SW 1271 (cell line): Measurements from ENCODE around the gene UBE2E2.
A peak's percentile ranks its signal among the peaks of the same experiment; 100 is the strongest.

ENCODE experiments used
- DNase-seq, 2 experiments: peaks; one replicate each; lab custom pipeline; 2025; lab: John Stamatoyannopoulos, UW

UBE2E2 gene

DNA sequence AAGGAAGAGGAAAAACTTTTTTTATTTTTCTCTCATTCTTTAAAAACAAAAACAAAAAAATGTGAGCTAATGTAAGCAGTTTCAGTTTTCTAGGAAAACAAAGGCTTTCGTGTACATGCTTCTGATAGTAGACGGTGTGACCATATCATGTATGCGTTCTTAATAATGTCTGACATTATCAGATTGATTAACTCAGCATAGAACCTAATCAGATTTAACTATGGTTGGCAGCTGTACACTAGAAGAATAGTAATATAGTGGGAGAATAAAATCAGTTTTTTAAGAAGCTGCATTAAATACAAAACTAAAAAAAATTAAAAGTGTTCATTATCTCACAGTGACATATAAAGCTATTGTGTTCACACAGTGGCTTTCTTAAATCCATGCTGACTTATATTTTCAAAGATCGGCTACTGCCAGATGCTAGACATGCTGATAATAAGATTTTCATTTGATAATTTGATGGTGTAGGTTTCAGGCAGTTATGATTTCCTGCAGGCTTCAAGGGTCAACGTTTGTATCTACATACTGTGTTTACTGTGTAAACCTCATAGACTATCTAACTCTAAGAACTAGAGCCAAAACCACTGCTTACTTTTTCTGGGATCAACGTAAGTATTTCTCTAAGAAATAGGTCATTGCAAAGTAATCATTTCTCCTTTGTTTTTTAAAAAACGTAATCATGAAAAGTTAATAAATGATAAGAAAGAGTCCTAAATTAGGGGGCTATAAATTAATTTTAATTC is 74.0 kb downstream of the UBE2E2 start:
- no peak for DNase-seq

DNA sequence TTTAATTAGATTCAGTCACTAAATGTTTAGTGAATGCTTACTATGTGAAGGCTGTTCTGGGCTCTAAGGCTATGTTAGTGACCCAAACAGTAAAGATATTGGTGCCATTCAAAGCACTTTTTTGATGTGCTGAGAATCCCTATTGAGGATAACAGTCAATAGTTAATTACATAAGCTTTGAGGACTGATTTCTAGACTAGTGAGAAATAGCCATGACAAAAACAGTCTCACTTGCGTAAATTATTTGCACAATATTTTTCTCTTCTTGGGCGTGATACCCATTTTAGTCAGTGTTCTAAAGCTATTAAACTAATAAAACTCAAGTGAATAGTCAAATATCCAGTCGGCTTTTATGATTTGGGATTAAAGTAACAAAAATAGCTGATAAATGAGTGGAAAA is 74.6 kb downstream of the UBE2E2 start:
- no peak for DNase-seq

DNA sequence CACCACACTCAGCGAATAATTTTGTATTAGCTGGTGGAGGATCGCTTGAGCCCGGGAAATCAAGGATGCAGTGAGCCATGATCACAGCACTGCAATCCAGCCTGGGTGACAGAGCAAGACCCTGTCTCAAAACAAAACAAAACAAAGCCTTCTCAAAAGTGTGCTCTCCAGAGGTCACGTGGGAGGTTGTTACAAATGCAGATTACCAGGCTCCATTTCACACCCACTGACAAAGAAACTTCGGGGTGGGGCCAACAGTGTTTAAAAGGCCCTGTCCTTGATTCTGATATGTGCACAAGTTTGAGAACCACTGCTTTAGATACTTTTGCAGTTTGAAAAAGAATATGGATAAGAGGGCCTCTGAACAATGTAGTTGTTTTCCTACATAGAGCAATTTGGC is 80.5 kb downstream of the UBE2E2 start:
- DNase-seq, result no peak

DNA sequence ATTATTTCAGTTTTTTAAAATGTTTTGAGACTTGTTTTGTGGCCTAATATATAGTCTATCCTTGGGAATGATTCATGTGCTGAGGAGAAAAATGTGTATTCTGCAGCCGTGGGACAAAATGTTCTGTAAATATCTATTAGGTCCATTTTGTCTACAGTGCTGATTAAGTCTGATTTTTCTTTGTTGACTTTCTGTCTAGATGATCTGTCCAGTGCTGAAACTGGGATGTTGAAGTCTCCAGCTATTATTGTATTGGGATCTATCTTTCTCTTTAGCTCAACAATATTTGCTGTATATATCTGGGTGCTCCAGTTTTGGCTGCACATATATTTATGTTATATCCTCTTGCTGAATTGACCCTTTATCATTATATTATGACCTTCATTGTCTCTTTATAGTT is 85.2 kb downstream of the UBE2E2 start:
- DNase-seq, result no peak

DNA sequence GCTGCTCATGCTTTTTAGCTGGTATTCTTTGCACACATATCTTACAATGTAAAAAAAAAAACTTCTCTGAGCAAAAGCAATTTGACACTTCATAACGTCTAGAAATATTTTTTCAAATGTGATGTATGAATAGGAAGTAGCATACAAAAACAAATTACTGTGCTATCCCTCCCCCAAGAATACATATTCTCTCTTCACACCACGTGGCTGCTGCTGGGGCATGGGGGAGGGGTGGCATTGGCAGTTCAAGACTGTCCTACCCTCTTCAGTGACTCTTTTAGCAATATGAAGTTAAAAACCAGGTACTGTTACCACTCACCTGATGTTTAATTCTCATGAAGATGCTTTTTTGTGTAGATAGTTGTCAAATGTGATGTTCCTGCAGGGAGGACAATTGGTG is 85.6 kb downstream of the UBE2E2 start:
- DNase-seq, result no peak

DNA sequence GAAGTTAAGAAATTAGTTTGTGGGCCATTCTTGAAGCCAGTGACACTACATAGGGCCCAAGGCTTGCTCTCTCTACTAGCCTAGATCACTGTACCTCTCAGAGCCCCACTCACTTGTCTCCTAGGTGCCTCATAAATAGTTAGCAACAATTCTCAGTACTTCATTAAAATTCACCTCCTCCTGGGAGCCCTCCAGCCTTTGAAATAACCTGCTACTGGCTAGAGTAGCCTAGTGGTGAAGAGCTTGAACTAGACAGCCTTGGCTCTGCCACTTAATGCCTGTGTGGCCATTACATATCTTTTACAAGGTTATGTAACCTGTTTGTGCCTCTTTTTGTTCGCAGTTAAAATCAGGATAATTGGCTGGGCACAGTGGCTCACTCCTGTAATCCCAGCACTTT is 89.3 kb downstream of the UBE2E2 start:
- no peak for DNase-seq

DNA sequence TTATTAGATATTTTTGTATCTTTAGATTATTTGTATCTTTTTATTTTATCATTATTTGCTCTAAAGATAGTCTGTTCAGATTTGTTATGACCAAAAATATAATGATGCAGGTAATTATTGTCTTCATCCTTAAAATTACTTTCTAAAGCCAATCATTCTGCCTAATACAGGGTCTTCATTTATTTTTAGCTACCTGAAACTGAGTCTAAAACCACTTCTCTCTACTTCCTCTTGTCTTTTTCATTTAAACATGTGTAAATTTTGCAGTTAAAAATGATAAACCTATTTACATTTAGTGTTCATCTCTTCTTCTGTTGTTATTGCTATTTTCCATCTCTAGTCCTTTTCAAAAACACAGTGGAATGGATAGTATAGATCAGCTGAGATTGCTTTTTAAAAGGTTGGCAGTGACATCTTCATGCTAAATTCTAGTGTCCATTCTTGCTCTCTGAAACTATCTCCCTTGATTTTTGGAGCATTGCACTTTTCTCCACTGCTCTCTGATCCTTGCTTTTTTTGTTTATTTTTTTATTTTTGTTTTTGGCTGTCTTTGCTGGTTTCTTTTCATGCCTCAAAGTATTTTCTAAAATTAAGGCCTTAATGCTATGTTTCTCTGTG is 91.8 kb downstream of the UBE2E2 start:
- DNase-seq, result no peak

DNA sequence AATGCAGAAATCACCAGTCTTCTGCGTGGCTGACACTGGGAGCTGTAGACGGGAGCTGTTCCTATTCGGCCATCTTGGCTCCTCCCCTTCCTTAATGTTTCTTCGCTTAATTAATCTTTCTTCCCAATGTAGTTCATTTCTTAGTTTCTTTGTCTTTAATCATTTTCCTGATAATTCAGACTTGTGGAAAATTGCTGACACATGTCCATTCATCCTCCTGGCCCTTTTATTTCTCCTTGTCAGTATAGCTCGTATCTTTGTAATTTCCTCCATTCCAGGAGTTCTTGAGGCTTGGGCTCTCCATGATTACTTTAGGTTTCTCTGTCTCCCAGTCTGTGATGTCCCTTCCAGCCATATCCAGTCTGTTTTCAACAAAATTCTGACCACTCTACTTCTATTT is 98.7 kb downstream of the UBE2E2 start:
- no peak for DNase-seq

DNA sequence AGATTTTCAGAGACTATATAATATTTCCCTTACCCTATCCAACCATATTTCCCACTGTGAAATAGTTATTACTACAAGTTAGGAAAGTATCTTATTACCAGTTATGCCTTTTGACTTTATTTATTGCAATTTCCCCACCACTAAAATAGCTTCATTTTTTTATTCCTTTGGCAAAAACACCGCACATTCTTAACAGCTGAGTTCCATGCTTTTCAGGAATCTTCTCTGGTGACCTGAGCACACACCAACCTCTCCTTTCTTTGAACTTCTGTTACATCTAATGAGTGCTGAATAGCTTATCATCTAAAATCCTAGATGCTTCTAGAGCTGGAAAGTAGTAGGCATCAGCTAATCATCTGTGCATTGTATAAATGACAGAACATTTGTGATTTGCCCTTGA is 99.1 kb downstream of the UBE2E2 start:
- no peak for DNase-seq

DNA sequence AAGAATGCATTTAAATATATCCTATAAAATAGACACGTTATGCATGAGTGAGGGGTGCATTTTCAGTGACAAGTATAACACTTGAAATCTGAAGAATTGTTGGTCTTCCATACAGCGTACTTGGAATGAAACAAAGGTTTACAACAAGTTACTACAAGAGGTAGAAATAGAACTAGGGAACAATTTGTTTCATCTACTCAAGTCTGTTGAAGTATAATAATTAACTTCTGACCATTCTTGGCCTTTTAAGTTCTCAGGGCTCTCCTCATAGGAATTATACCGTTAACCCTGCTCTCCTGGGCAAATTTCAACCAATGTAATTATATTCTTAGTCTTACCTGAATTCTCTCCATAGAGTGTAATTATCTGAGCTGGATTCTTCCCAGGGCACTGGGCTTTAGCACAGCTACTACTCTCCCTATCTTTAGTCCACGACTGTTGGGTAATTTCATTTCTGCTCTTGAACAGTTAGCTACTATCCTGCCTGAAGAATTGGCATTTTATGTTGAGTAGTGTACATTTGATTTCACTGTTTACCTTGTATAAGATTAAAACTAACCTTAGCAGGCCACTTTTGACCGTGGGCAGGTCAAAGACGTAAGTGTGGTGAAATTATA is 100.6 kb downstream of the UBE2E2 start:
- DNase-seq, result no peak

DNA sequence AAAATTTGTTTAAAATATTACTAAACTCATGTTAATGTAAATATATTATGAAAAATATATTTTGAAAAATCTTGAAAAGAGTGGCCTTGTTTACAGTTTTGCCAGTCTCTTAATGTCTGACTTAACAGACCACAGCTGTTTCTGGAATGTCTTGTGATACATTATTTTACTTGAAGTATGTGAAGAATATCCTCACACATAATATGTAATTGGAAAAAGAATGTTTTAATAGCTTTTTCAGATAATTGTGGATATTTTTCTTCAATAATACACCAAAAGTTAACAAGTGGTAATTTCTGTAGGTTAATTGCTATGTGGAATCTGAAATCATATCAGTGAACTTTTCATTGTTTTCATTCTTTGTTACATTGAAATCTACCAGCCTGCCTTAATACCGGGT is 101.3 kb downstream of the UBE2E2 start:
- no peak for DNase-seq

DNA sequence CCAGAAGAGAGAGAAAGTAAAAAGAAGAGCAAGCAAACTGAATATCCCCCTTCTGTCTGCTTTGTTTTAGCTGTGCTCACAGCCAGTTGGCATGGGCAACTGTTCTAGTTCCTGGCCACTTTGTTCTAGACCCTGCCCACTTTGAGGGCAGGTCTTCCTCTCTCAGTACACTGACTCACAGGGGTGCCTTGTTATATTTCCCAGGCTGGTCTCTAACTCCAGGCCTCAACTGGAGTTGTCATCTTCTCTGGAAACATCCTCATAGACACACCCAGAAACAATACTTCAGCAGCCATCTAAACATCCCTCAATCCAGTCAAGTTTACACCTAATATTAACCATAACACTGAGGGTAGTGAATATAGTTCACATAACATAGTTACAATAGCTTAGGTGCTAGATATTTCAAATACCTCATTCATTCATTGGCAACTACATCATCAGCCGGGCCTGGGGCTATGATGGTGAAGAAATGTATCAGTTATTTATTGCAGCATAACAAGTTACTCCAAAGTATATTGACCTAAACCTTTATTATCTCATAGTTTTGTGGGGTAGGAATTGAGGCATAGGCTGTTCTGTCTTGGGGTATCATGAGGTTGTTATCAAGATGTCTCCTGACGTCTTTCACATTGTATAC is 106.0 kb downstream of the UBE2E2 start:
- DNase-seq, result no peak

DNA sequence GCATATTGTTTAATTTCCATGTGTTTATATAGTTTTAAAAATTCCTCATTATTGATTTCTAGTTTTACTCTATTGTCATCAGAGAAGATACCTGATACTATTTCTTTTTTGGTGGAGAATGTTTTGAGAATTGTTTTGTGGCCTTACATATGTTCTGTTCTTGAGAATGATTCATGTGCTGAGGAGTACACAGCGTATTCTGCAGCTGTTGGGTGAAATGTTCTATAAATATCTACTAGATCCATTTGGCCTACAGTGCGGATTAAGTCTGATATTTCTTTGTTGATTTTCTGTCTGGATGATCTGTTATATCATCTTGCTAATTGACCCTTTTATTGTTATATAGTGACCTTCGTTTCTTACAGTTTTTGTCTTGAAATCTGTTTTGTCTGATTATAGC is 109.7 kb downstream of the UBE2E2 start:
- DNase-seq, result no peak

DNA sequence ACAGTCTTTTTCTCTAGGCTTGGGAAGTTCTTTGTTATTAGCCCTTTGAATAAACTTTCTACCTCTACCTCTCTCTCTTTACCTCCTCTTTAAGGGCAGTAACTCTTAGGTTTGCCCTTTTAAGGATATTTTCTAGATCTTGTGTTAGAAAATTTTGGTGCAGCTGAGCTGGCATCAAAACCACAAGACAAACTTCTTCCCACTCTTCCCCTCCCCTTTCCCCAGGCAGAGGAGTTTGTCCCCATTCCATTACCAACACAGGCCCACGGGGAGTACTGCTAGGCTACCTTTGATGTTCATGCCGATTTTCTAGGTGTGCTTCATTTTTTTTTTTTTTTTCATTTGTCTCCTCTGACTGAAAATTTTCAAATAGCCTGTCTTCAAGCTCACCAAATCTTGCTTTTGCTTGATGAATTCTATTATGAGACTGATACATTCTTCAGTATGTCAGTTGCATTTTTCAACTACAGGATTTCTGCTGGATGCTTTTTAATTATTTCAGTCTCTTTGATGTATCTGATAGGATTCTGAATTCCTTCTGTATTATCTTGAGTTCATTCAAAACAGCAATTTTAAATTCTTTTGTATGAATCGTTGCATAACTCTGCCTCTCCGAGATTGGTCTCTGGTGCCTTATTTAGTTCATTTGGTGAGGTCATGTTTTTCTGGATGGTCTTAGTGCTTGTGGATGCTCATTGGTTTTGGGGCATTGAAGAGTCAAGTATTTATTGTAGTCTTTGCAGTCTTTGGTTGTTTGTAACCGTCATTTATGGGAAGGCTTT is 112.0 kb downstream of the UBE2E2 start:
- DNase-seq, result no peak

DNA sequence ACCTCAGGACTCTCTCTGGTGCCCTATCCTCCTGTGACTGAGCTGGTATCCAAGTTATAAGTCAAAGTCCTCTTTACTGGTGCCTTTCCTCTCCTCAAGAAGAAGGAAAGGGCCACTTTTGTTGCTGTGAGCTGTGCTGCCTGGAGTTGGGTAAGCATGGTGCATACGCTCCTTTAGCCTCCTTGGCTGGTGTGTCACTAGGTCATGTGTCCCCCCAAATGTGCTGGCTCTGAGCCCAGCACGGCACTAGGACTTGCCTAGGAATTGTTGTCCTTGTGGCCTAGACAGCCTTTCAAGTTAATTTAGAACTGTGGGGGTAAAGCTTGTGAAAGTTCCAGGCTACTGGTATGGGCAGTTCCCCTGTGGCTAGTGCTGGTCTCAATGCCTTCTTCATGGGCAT is 113.8 kb downstream of the UBE2E2 start:
- DNase-seq, result no peak

DNA sequence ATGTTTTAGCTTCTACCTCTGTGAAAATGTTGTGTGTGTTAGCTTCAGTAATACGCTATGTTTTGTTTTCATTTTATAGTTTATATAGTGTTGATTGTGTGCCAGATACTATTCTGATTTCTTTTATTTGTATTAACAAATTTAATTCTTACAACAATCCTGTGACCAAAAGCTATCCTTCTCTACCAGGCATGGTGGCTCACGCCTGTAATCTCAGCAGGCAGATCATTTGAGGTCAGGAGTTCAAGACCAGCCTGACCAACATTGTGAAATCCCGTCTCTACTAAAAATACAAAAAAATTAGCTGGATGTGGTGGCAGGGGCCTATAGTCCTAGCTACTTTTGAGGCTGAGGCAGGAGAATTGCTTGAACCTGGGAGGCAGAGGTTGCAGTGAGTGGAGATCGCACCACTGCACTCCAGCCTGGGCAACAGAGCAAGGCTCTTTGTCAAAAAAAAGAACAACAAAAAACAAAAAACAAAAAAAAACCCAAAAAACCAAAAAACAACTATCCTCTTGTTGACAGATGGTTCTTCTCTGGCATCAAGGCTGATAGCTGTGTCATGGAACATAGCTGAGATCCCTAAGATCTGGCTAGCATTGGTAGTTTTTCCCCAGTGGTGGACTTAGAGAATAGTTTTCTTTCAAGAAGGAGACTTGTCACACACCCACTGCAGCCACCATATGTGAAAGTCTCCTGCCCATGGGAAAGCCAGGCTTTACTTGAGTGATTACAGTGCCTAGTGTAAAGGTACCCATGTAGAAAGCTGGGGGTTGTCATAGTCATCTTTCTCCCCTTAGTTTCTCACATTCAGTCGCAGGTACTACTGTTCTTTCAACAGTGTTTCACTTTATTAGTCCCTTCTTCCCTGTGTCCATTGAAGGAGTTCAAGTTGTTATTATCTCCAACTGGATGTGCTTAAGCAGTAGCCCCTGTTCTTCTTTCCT is 116.5 kb downstream of the UBE2E2 start:
- no peak for DNase-seq

DNA sequence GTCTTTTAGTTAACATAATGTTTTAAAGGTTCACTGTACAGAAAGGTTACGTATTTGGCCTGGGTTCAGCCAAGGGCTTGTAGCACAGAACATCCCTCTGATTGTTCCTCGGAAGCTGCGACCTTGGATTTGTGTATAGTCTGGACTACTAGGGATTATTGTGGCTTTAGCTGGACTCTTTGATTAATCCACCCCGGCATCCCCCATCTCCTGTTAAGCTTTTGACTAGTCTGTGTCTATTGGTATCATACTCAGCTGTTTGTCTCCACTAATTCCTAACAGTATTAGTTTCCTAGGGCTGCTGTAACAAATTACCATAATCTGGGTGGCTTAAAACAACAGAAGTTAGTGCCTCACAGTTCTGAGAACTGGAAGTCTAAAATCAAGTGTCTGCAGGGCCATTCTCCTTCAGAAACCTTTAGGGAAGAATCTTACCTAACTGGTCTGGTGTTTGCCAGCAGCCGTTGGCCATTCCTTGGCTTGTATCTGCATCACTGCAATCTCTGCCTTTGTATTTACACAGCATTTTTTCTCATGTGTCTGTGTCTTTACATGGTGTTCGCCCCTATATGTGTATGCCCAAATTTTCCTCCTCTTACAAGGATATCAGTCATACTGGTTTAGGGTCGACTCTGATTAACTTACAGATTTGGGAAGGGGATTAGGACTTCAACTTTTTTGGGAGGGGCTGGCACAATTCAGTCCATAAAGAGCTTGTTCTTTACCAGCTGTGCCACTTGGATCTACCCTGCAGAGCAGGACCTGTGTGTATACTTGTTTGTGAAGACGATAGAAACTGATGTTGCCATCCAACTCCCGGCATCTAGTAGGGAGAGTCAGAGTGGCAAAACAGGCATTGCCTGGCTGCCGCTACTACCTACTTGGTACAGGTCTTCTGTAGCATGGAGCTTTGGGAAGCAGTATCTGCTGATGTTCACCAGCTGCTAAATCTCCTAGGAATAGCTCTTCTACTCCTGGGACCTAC is 117.8 kb downstream of the UBE2E2 start:
- DNase-seq, result no peak

DNA sequence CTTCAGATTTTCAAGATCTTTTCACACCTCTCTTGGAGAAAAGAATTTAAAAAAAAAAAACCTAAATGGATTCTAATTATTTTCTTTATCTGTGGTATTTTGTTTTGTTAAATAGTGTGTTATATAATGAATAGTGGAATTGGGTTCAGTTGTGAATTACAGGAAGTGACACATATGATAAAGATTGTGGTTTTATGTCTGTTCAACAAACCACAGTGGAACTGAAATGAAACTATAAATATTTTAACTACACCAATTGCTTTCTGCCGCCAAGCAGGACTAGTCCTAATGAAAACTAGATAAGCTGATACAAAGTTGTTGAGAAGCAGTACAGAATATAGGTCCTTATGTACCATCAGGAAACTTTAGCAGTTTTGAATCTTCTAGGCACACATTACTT is 121.6 kb downstream of the UBE2E2 start:
- peak in 1 of 2 experiments; percentile 76 for DNase-seq

DNA sequence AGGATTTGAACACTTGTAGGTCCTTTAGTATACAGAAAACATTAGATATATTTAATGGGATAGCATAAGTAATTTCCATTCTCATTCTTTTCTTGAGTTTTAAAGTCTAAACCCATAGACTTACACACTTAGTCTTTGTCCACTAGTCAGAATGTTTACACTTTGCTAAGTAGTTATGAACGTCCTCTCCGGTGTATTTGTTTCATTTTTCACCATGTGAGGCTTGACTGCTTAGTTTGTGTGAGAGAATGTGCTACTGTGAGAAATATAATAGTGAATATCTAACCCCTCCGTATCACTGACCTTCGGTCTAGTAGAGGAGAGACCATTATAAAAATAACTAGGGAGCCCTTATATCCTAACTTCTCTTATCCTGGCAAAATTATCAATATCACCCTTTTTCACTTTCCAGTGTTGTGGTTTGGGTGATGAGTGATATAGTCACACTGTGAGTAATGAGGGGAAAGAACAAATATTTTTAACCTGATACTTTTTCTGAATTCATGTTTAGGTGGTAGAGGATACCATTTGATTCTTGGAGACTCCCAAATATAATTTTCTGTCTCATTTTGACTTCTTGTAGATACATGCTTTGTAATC is 122.4 kb downstream of the UBE2E2 start:
- peak in 1 of 2 experiments; percentile 33 for DNase-seq
